HEK293 (cell line): ENCODE data around the gene IGF1R.
A peak's percentile ranks its signal among the peaks of the same experiment; 100 is the strongest.

Experiments
- FEZF1 ChIP-seq: fragments of 450-650 bp; formaldehyde crosslinking; IDR thresholded peaks from 2 replicates; pipeline ENCODE4 v1.5.1; 2016; ENCODE audit warnings: missing biosample characterization, missing genetic modification characterization
- KLF8 ChIP-seq: fragments of 450-650 bp; formaldehyde crosslinking; IDR thresholded peaks from 2 replicates; pipeline ENCODE4 v1.5.1; 2016; ENCODE audit warnings: missing biosample characterization, missing genetic modification characterization
- SALL2 ChIP-seq: fragments of 450-650 bp; formaldehyde crosslinking; IDR thresholded peaks from 2 replicates; pipeline ENCODE4 v1.5.0; 2017; ENCODE audit warnings: missing biosample characterization, mild to moderate bottlenecking, missing genetic modification characterization, borderline replicate concordance
- SETDB1 ChIP-seq: IDR thresholded peaks from one replicate; pipeline ENCODE4 v1.6.1; 2017; ENCODE audit warnings: mild to moderate bottlenecking, low read length, moderate library complexity, mixed read lengths; ENCODE audit not compliant: insufficient read length
- TCF7L2 ChIP-seq: IDR thresholded peaks from 2 replicates; pipeline ENCODE4 v1.6.1; 2011; ENCODE audit warnings: low read depth, mild to moderate bottlenecking, inconsistent platforms, low read length, moderate library complexity, borderline replicate concordance
- WT1 ChIP-seq: fragments of 450-650 bp; formaldehyde crosslinking; IDR thresholded peaks from 2 replicates; pipeline ENCODE4 v1.5.1; 2016; ENCODE audit warnings: missing biosample characterization, missing genetic modification characterization
- ZFP37 ChIP-seq: fragments of 450-650 bp; formaldehyde crosslinking; IDR thresholded peaks from 2 replicates; pipeline ENCODE4 v1.5.1; 2016; ENCODE audit warnings: missing biosample characterization, missing genetic modification characterization
- ZFP41 ChIP-seq: fragments of 450-650 bp; formaldehyde crosslinking; IDR thresholded peaks from 2 replicates; pipeline ENCODE4 v1.5.1; 2016; ENCODE audit warnings: missing biosample characterization, missing genetic modification characterization, borderline replicate concordance
- ZFP69B ChIP-seq: fragments of 450-650 bp; formaldehyde crosslinking; IDR thresholded peaks from 2 replicates; pipeline ENCODE4 v1.5.1; 2016; ENCODE audit warnings: missing biosample characterization, missing genetic modification characterization
- ZNF169 ChIP-seq: fragments of 450-650 bp; formaldehyde crosslinking; IDR thresholded peaks from 2 replicates; pipeline ENCODE4 v1.5.1; 2016; ENCODE audit warnings: missing biosample characterization, missing genetic modification characterization
- ZNF174 ChIP-seq: fragments of 450-650 bp; formaldehyde crosslinking; IDR thresholded peaks from 2 replicates; pipeline ENCODE4 v1.5.0; 2017; ENCODE audit warnings: missing biosample characterization, mild to moderate bottlenecking, missing genetic modification characterization
- ZNF175 ChIP-seq: fragments of 450-650 bp; formaldehyde crosslinking; IDR thresholded peaks from 2 replicates; pipeline ENCODE4 v1.5.1; 2016; ENCODE audit warnings: missing biosample characterization, missing genetic modification characterization
- ZNF223 ChIP-seq: fragments of 450-650 bp; formaldehyde crosslinking; IDR thresholded peaks from 2 replicates; pipeline ENCODE4 v1.5.1; 2016; ENCODE audit warnings: missing biosample characterization, missing genetic modification characterization
- ZNF302 ChIP-seq: fragments of 450-650 bp; formaldehyde crosslinking; IDR thresholded peaks from 2 replicates; pipeline ENCODE4 v1.5.1; 2016; ENCODE audit warnings: missing biosample characterization, missing genetic modification characterization, low read depth
- ZNF37A ChIP-seq: fragments of 450-650 bp; IDR thresholded peaks from 2 replicates; pipeline ENCODE4 v1.5.1; 2018; ENCODE audit warnings: missing biosample characterization, missing genetic modification characterization
- ZNF473 ChIP-seq: fragments of 450-650 bp; formaldehyde crosslinking; IDR thresholded peaks from 2 replicates; pipeline ENCODE4 v1.5.1; 2017; ENCODE audit warnings: missing biosample characterization, missing genetic modification characterization
- ZNF48 ChIP-seq: fragments of 450-650 bp; formaldehyde crosslinking; IDR thresholded peaks from 2 replicates; pipeline ENCODE4 v1.5.1; 2016; ENCODE audit warnings: missing biosample characterization, missing genetic modification characterization
- ZNF530 ChIP-seq: fragments of 450-650 bp; formaldehyde crosslinking; IDR thresholded peaks from 2 replicates; pipeline ENCODE4 v1.5.1; 2016; ENCODE audit warnings: low read depth, missing biosample characterization, missing genetic modification characterization
- ZNF544 ChIP-seq: fragments of 450-650 bp; formaldehyde crosslinking; IDR thresholded peaks from 2 replicates; pipeline ENCODE4 v1.5.0; 2017; ENCODE audit warnings: missing biosample characterization, missing genetic modification characterization
- ZNF549 ChIP-seq: fragments of 450-650 bp; IDR thresholded peaks from 2 replicates; pipeline ENCODE4 v1.5.1; 2018; ENCODE audit warnings: missing biosample characterization, missing genetic modification characterization, mild to moderate bottlenecking, inconsistent platforms, moderate library complexity
- ZNF558 ChIP-seq: fragments of 450-650 bp; formaldehyde crosslinking; IDR thresholded peaks from 2 replicates; pipeline ENCODE4 v1.5.1; 2016; ENCODE audit warnings: missing biosample characterization, missing genetic modification characterization
- ZNF561 ChIP-seq: fragments of 450-650 bp; IDR thresholded peaks from 2 replicates; pipeline ENCODE4 v1.5.1; 2018; ENCODE audit warnings: missing biosample characterization, missing genetic modification characterization, borderline replicate concordance
- ZNF660 ChIP-seq: fragments of 450-650 bp; IDR thresholded peaks from 2 replicates; pipeline ENCODE4 v1.5.1; 2018; ENCODE audit warnings: missing biosample characterization, mild to moderate bottlenecking, missing genetic modification characterization
- ZNF664 ChIP-seq: fragments of 450-650 bp; formaldehyde crosslinking; IDR thresholded peaks from 2 replicates; pipeline ENCODE4 v1.5.1; 2016; ENCODE audit warnings: missing biosample characterization, missing genetic modification characterization
- ZNF677 ChIP-seq: fragments of 450-650 bp; IDR thresholded peaks from 2 replicates; pipeline ENCODE4 v1.5.0; 2018; ENCODE audit warnings: missing biosample characterization, mild to moderate bottlenecking, missing genetic modification characterization, moderate library complexity
- ZNF776 ChIP-seq: fragments of 450-650 bp; formaldehyde crosslinking; IDR thresholded peaks from 2 replicates; pipeline ENCODE4 v1.5.0; 2017; ENCODE audit warnings: missing biosample characterization, missing genetic modification characterization, borderline replicate concordance
- ZNF791 ChIP-seq: fragments of 450-650 bp; formaldehyde crosslinking; IDR thresholded peaks from 2 replicates; pipeline ENCODE4 v1.5.1; 2016; ENCODE audit warnings: missing biosample characterization, missing genetic modification characterization
- ZNF843 ChIP-seq: fragments of 450-650 bp; formaldehyde crosslinking; IDR thresholded peaks from 2 replicates; pipeline ENCODE4 v1.5.1; 2016; ENCODE audit warnings: missing biosample characterization, missing genetic modification characterization
- TF ChIP-seq, protein P1 (sequence below): fragments of 450-650 bp; formaldehyde crosslinking; IDR thresholded peaks from 2 replicates; pipeline ENCODE4 v1.5.1; 2016; ENCODE audit warnings: missing biosample characterization, missing genetic modification characterization, low read depth
- TF ChIP-seq, protein P2 (sequence below): fragments of 450-650 bp; IDR thresholded peaks from 2 replicates; pipeline ENCODE4 v1.5.1; 2018; ENCODE audit warnings: missing biosample characterization, missing genetic modification characterization
- TF ChIP-seq, protein P3 (sequence below): sonication (generic); formaldehyde crosslinking; IDR thresholded peaks from 2 replicates; pipeline ENCODE4 v1.8.1; 2022; ENCODE audit warnings: mild to moderate bottlenecking, moderate library complexity, missing genetic modification reagents
- TF ChIP-seq, protein P4 (sequence below): fragments of 450-650 bp; formaldehyde crosslinking; IDR thresholded peaks from 2 replicates; pipeline ENCODE4 v1.5.1; 2016; ENCODE audit warnings: missing biosample characterization, missing genetic modification characterization
- TF ChIP-seq, protein P5 (sequence below): fragments of 450-650 bp; formaldehyde crosslinking; IDR thresholded peaks from 2 replicates; pipeline ENCODE4 v1.5.1; 2017; ENCODE audit warnings: missing biosample characterization, mild to moderate bottlenecking, missing genetic modification characterization, moderate library complexity

IGF1R gene

DNA sequence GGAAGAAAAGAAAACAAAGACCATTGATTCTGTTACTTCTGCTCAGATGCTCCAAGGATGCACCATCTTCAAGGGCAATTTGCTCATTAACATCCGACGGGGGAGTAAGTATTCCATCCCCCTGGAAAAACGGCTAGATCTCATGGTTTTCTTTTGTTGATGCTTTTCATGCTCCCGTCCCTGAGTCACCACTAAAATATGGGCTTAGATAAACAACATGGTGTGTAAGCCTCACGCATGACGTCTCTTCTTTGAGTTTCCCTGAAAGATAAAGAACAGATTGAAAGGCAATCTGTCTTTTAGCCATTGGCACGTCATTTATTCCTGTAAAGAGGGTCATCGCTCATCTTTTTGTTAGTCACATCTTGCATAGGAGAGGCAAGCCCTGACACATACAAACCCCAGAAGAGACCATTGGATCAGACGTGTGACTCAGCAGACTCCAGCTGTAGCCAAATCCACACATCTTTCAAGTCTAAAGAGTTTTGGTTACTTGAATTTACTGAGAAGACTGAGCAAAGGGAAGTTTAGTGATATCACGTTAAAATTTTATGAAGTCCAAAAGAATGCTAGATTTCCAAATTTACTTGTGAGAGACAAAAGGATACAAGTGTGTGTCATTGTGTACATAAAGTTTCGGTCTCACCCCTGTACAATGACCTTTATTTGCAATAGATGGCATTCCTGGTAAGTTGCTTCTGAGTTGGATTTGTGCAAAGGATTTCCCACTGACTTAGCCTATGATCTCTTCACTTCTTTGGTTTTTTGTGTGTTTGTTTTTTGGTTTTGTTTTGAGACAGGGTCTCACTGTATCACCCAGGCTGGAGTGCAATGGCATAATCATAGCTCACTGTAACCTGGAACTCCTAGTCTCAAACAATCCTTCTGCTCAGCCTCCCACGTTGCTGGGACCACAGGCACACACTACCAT, 248.7 kb downstream of the IGF1R start (continued):
- TF ChIP-seq FEZF1 (tag by site-specific recombination): peak; percentile 98
- TF ChIP-seq ZFP41 (tag by site-specific recombination): no peak
- TF ChIP-seq SETDB1: no peak
- no peak for TF ChIP-seq ZNF169 (tag by site-specific recombination)
- TF ChIP-seq ZNF473 (tag by site-specific recombination): no peak
- TF ChIP-seq ZNF544 (tag by site-specific recombination): no peak
- TF ChIP-seq, protein P1, sequence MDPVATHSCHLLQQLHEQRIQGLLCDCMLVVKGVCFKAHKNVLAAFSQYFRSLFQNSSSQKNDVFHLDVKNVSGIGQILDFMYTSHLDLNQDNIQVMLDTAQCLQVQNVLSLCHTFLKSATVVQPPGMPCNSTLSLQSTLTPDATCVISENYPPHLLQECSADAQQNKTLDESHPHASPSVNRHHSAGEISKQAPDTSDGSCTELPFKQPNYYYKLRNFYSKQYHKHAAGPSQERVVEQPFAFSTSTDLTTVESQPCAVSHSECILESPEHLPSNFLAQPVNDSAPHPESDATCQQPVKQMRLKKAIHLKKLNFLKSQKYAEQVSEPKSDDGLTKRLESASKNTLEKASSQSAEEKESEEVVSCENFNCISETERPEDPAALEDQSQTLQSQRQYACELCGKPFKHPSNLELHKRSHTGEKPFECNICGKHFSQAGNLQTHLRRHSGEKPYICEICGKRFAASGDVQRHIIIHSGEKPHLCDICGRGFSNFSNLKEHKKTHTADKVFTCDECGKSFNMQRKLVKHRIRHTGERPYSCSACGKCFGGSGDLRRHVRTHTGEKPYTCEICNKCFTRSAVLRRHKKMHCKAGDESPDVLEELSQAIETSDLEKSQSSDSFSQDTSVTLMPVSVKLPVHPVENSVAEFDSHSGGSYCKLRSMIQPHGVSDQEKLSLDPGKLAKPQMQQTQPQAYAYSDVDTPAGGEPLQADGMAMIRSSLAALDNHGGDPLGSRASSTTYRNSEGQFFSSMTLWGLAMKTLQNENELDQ (tag by site-specific recombination): no peak
- peak; percentile 32 for TF ChIP-seq TCF7L2
- TF ChIP-seq SALL2 (tag by site-specific recombination): no peak
- TF ChIP-seq, protein P2, sequence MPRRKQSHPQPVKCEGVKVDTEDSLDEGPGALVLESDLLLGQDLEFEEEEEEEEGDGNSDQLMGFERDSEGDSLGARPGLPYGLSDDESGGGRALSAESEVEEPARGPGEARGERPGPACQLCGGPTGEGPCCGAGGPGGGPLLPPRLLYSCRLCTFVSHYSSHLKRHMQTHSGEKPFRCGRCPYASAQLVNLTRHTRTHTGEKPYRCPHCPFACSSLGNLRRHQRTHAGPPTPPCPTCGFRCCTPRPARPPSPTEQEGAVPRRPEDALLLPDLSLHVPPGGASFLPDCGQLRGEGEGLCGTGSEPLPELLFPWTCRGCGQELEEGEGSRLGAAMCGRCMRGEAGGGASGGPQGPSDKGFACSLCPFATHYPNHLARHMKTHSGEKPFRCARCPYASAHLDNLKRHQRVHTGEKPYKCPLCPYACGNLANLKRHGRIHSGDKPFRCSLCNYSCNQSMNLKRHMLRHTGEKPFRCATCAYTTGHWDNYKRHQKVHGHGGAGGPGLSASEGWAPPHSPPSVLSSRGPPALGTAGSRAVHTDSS (tag by site-specific recombination): no peak; the same call in 1 of the 2 replicates
- no peak for TF ChIP-seq ZNF302 (tag by site-specific recombination)
- TF ChIP-seq ZNF223 (tag by site-specific recombination): no peak
- TF ChIP-seq, protein P3, sequence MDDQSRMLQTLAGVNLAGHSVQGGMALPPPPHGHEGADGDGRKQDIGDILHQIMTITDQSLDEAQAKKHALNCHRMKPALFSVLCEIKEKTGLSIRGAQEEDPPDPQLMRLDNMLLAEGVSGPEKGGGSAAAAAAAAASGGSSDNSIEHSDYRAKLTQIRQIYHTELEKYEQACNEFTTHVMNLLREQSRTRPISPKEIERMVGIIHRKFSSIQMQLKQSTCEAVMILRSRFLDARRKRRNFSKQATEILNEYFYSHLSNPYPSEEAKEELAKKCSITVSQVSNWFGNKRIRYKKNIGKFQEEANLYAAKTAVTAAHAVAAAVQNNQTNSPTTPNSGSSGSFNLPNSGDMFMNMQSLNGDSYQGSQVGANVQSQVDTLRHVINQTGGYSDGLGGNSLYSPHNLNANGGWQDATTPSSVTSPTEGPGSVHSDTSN: no peak
- TF ChIP-seq ZNF558 (tag by site-specific recombination): peak; percentile 89
- TF ChIP-seq ZNF660 (tag by site-specific recombination): peak; percentile 92
- TF ChIP-seq ZFP69B (tag by site-specific recombination): peak; percentile 86
- TF ChIP-seq, protein P4, sequence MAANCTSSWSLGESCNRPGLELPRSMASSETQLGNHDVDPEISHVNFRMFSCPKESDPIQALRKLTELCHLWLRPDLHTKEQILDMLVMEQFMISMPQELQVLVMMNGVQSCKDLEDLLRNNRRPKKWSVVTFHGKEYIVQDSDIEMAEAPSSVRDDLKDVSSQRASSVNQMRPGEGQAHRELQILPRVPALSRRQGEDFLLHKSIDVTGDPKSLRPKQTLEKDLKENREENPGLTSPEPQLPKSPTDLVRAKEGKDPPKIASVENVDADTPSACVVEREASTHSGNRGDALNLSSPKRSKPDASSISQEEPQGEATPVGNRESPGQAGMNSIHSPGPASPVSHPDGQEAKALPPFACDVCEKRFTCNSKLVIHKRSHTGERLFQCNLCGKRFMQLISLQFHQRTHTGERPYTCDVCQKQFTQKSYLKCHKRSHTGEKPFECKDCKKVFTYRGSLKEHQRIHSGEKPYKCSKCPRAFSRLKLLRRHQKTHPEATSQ (tag by site-specific recombination): no peak
- peak; percentile 46; the same call in 1 of the 2 replicates for TF ChIP-seq ZNF664 (tag by site-specific recombination)
- peak; percentile 94 for TF ChIP-seq KLF8
- no peak for TF ChIP-seq ZNF175 (tag by site-specific recombination)
- TF ChIP-seq ZNF530 (tag by site-specific recombination): no peak
- no peak for TF ChIP-seq ZNF677 (tag by site-specific recombination)
- TF ChIP-seq, protein P5, sequence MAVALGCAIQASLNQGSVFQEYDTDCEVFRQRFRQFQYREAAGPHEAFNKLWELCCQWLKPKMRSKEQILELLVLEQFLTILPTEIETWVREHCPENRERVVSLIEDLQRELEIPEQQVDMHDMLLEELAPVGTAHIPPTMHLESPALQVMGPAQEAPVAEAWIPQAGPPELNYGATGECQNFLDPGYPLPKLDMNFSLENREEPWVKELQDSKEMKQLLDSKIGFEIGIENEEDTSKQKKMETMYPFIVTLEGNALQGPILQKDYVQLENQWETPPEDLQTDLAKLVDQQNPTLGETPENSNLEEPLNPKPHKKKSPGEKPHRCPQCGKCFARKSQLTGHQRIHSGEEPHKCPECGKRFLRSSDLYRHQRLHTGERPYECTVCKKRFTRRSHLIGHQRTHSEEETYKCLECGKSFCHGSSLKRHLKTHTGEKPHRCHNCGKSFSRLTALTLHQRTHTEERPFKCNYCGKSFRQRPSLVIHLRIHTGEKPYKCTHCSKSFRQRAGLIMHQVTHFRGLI (tag by site-specific recombination): peak; percentile 42; the same call in 1 of the 2 replicates
- no peak for TF ChIP-seq ZNF174 (tag by site-specific recombination)
- TF ChIP-seq ZNF549 (tag by site-specific recombination): no peak
- TF ChIP-seq ZNF791 (tag by site-specific recombination): peak; percentile 46; the same call in 1 of the 2 replicates
- TF ChIP-seq ZNF37A (tag by site-specific recombination): no peak
- peak; percentile 96 for TF ChIP-seq ZNF843 (tag by site-specific recombination)
- no peak for TF ChIP-seq ZNF48
- TF ChIP-seq ZNF561: no peak
- peak; percentile 98 for TF ChIP-seq ZFP37 (tag by site-specific recombination)
- no peak for TF ChIP-seq ZNF776 (tag by site-specific recombination)
- peak; percentile 92 for TF ChIP-seq WT1 (tag by site-specific recombination)
